Sigmoid colon (tissue), 4 donors: ENCODE measurements around the gene NME2.

ENCODE experiments used
- POLR2AphosphoS5 ChIP-seq, 4 donors: sonication (generic); formaldehyde crosslinking; IDR thresholded peaks; one replicate each; pipeline ENCODE4 v1.6.1; 2017; ENCODE audit warnings: antibody characterized with exemption in 4 of 4
- TF ChIP-seq, protein P1 (sequence below), 4 experiments: fragments of 450-650 bp in 3 of 4; fragments of 200-600 bp in 1 of 4; IDR thresholded peaks; one replicate each; pipeline ENCODE4 v1.5.1; 2016 to 2019; ENCODE audit warnings: antibody characterized with exemption in 4 of 4, mild to moderate bottlenecking in 3 of 4, moderate library complexity in 2 of 4

DNA sequence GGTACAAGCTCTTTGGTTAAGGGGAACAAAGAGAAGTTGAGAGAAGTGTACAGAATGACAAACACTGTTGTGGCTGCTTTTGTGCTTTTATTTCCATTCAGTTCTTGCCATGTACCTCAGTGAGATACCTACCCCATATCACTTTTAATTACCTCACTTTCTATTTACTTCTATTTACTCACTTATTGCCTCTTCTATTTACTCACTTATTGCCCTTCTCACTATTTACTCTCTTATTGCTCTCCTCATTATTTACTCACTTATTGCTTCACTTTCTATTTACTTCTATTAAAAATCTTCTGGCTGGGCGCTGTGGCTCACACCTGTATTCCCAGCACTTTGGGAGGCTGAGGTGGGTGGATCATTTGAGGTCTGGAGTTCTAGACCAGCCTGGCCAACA, 51.7 kb downstream of the NME2 start:
- no peak for TF ChIP-seq POLR2AphosphoS5 (IDR thresholded peaks at IDR 0.05)
- TF ChIP-seq, protein P1, sequence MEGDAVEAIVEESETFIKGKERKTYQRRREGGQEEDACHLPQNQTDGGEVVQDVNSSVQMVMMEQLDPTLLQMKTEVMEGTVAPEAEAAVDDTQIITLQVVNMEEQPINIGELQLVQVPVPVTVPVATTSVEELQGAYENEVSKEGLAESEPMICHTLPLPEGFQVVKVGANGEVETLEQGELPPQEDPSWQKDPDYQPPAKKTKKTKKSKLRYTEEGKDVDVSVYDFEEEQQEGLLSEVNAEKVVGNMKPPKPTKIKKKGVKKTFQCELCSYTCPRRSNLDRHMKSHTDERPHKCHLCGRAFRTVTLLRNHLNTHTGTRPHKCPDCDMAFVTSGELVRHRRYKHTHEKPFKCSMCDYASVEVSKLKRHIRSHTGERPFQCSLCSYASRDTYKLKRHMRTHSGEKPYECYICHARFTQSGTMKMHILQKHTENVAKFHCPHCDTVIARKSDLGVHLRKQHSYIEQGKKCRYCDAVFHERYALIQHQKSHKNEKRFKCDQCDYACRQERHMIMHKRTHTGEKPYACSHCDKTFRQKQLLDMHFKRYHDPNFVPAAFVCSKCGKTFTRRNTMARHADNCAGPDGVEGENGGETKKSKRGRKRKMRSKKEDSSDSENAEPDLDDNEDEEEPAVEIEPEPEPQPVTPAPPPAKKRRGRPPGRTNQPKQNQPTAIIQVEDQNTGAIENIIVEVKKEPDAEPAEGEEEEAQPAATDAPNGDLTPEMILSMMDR (IDR thresholded peaks at IDR 0.05), result no peak
